B cell (primary cell): ENCODE data around the gene SPEM2. TPM values are rescaled to one million over a fixed set of nuclear protein-coding genes. Genes with fewer than 3 reads are reported as not detected.
"Not testable (repeated sequence)": the region's sequence is repeated elsewhere in the genome, so short reads cannot be mapped to it uniquely, and the experiment has no call there.

ENCODE experiments used
- ATAC-seq: fragments of 200-7000 bp; cut with Tn5 transposase; one replicate; pipeline ENCODE4 v1.10.0; 2021; ENCODE audit warnings: low read depth, mild to moderate bottlenecking, moderate number of reproducible peaks, moderate library complexity
- CTCF ChIA-PET: fragments of 350-600 bp; sonication (Branson Sonifier 250); formaldehyde crosslinking; loops from one replicate; lab custom pipeline; 2021; ENCODE audit warnings: antibody characterized with exemption, inconsistent platforms; lab: Charles Lee
- POLR2A ChIA-PET: fragments of 350-600 bp; sonication (Branson Sonifier 250); formaldehyde crosslinking; loops from one replicate; lab custom pipeline; 2021; ENCODE audit warnings: antibody characterized with exemption; lab: Charles Lee
- DNase-seq: peaks from one replicate; pipeline ENCODE4 v3.0.0; 2013
- H2AFZ ChIP-seq: 2 replicates; pipeline ENCODE4 v1.6.1; 2012; ENCODE audit warnings: mild to moderate bottlenecking, low read depth, low read length; ENCODE audit not compliant: insufficient read depth, poor library complexity, severe bottlenecking
- H3K27ac ChIP-seq, 2 donors: 1 replicate in 1 of 2; 2 replicates in 1 of 2; pipeline ENCODE4 v1.5.1; 2012 to 2013; ENCODE audit warnings: low read length in 2 of 2, mild to moderate bottlenecking in 2 of 2, moderate library complexity in 1 of 2
- H3K27me3 ChIP-seq, 4 experiments: fragments of 200-600 bp in 1 of 4; sonication (generic) in 1 of 4; replicated peaks in 1 of 4; 1 replicate in 2 of 4; 2 replicates in 2 of 4; pipeline versions ENCODE4 v1.6.1 to v1.7.0; 2013 to 2016; ENCODE audit warnings: low read length in 3 of 4, mild to moderate bottlenecking in 2 of 4, mixed read lengths in 1 of 4, moderate library complexity in 1 of 4; ENCODE audit not compliant: insufficient read depth in 4 of 4, control insufficient read depth in 3 of 4; ENCODE audit errors: control extremely low read depth in 1 of 4
- H3K36me3 ChIP-seq, 2 experiments: replicated peaks in 1 of 2; 1 replicate in 1 of 2; 2 replicates in 1 of 2; pipeline versions ENCODE4 v1.6.1 to v1.7.1; 2013; ENCODE audit warnings: low read length in 1 of 2; ENCODE audit not compliant: insufficient read depth in 2 of 2, control insufficient read depth in 1 of 2; ENCODE audit errors: control extremely low read depth in 1 of 2, extremely low read depth in 1 of 2
- H3K4me1 ChIP-seq, 2 donors: fragments of 200-600 bp in 1 of 2; sonication (generic) in 1 of 2; 1 replicate in 1 of 2; 2 replicates in 1 of 2; pipeline versions ENCODE4 v1.5.1 to v1.6.1; 2013 to 2017; ENCODE audit warnings: low read length in 2 of 2; ENCODE audit not compliant: control insufficient read depth in 2 of 2, insufficient read depth in 2 of 2
- H3K4me2 ChIP-seq: replicated peaks from 2 replicates; pipeline ENCODE3; 2012; ENCODE audit warnings: mild to moderate bottlenecking, low read depth, low read length; ENCODE audit not compliant: poor library complexity, severe bottlenecking
- H3K4me3 ChIP-seq, 5 experiments: fragments of 200-600 bp in 1 of 5; sonication (generic) in 1 of 5; 1 replicate in 3 of 5; 2 replicates in 2 of 5; pipeline versions ENCODE4 v1.5.1 to v1.7.0; 2011 to 2016; ENCODE audit warnings: low read length in 4 of 5, mild to moderate bottlenecking in 4 of 5, low read depth in 2 of 5, control low read depth in 1 of 5, moderate library complexity in 1 of 5; ENCODE audit not compliant: insufficient read depth in 1 of 5; ENCODE audit errors: control extremely low read depth in 1 of 5, extremely low read depth in 1 of 5
- H3K79me2 ChIP-seq: fragments of 200-600 bp; sonication (generic); one replicate; pipeline ENCODE4 v1.6.0; 2016; ENCODE audit warnings: low read length; ENCODE audit not compliant: control insufficient read depth, insufficient read depth
- H3K9ac ChIP-seq: fragments of 200-600 bp; sonication (generic); 2 replicates; pipeline ENCODE4 v1.6.1; 2017; ENCODE audit warnings: mild to moderate bottlenecking, low read length, moderate library complexity
- H3K9me3 ChIP-seq, 3 donors: one replicate each; pipeline versions ENCODE4 v1.6.1 to v1.7.1; 2013; ENCODE audit warnings: low read length in 2 of 3; ENCODE audit not compliant: control insufficient read depth in 2 of 3, insufficient read depth in 1 of 3; ENCODE audit errors: control extremely low read depth in 1 of 3
- H4K20me1 ChIP-seq: 2 replicates; pipeline ENCODE4 v1.6.0; 2012; ENCODE audit warnings: mild to moderate bottlenecking, low read length; ENCODE audit not compliant: insufficient read depth, control insufficient read depth, poor library complexity, severe bottlenecking
- H3K27ac Mint-ChIP-seq: one replicate; pipeline ENCODE4 v1.8.0; 2021; ENCODE audit warnings: mixed read lengths
- H3K27me3 Mint-ChIP-seq: one replicate; pipeline ENCODE4 v1.8.0; 2021; ENCODE audit warnings: mixed read lengths
- H3K4me1 Mint-ChIP-seq: one replicate; pipeline ENCODE4 v1.8.0; 2021; ENCODE audit warnings: mixed read lengths
- H3K4me3 Mint-ChIP-seq: one replicate; pipeline ENCODE4 v1.8.0; 2021; ENCODE audit warnings: mixed read lengths
- H3K9me3 Mint-ChIP-seq: one replicate; pipeline ENCODE4 v1.8.0; 2022; ENCODE audit warnings: mixed read lengths; ENCODE audit not compliant: insufficient read depth
- CTCF ChIP-seq: fragments of 200-600 bp; IDR thresholded peaks from one replicate; pipeline ENCODE4 v1.8.0; 2022; ENCODE audit warnings: antibody characterized with exemption, mild to moderate bottlenecking
- EZH2 ChIP-seq: IDR thresholded peaks from 2 replicates; pipeline ENCODE4 v1.6.1; 2012; ENCODE audit warnings: borderline replicate concordance, low read depth, mild to moderate bottlenecking, moderate library complexity, low read length; ENCODE audit not compliant: insufficient read depth, poor library complexity, severe bottlenecking
- WGBS: methylation state at CpG from one replicate; pipeline ENCODE4 v1.1.5; 2013; ENCODE audit warnings: missing lambda C conversion rate; ENCODE audit not compliant: insufficient coverage; 5-methylcytosine and 5-hydroxymethylcytosine counted together
- intact Hi-C: fragments of 100-400 bp; cut with micrococcal nuclease; formaldehyde crosslinking; loops from one replicate; pipeline ENCODE4 v1.10.0; 2022
- polyA plus RNA-seq: library from polyadenylated mRNA; depleted of rRNA; stranded (reverse); fragments of >200 nt; gene quantifications from 2 replicates; pipeline ENCODE4 v1.2.3, GENCODE V29; 2012
- total RNA-seq, 2 donors: library from RNA; stranded (reverse); fragments of 120-200 nt in 1 of 2; gene quantifications; 1 replicate in 1 of 2; 2 replicates in 1 of 2; pipeline versions ENCODE4 v1.2.3 to v1.2.4, GENCODE V29; 2013 to 2022

Gene SPEM2
- total and polyA plus RNA-seq, 2 donors (not counting 1 experiment from before 2014, with no cell fraction given), result not detected

- Histone ChIP-seq H4K20me1 (peaks cover 57% of the 10 kb centered on the region), H3K4me2 (no peak overlapping the region), H3K9ac (no peak overlapping the region), H3K36me3 (peaks cover 0 to 18% of the 10 kb centered on the region in 2 experiments), H3K4me1 (peaks cover 8 to 21% of the 10 kb centered on the region in 2 donors), H2AFZ (no peak overlapping the region), H3K4me3 (no peak overlapping the region), H3K9me3 (no peaks in the 10 kb centered on the region), H3K27me3 (no peaks in the 10 kb centered on the region), H3K79me2 (peaks cover 51% of the 10 kb centered on the region), H3K27ac (no peak overlapping the region)
- Mint-ChIP-seq H3K4me1 (peaks cover 27% of the 10 kb centered on the region), H3K4me3 (no peak overlapping the region), H3K27ac (no peak overlapping the region), H3K9me3 (no peaks in the 10 kb centered on the region), H3K27me3 (no peaks in the 10 kb centered on the region)
- no peak for DNase-seq
- intact Hi-C loops, result no loop called here
- ATAC-seq, result no peak
- ChIA-PET CTCF (no interaction called here), POLR2A (no interaction called here)
- WGBS, result 84% methylated on average over 11 of the region's 12 CpGs
- no peak for TF ChIP-seq CTCF
- no peak for TF ChIP-seq EZH2
Measured at GRCh38 chr17:7468804-7469389, 43.5 kb downstream of the SPEM2 start.

GRCh38 chr17:7469843-7470242 is 44.4 kb downstream of the SPEM2 start:
- DNase-seq, H3K27ac Mint-ChIP-seq, H3K9me3 Mint-ChIP-seq, H3K9ac ChIP-seq, H3K27me3 Mint-ChIP-seq, H3K4me3 ChIP-seq, H3K27me3 ChIP-seq, H3K9me3 ChIP-seq, intact Hi-C loops, H3K27ac ChIP-seq, H3K4me3 Mint-ChIP-seq, H3K4me2 ChIP-seq, ATAC-seq, CTCF ChIA-PET, H2AFZ ChIP-seq: not testable (repeated sequence)
- Histone ChIP-seq H4K20me1 (peaks cover 66% of the 10 kb centered on the region), H3K79me2 (peaks cover 59% of the 10 kb centered on the region), H3K4me1 (peaks cover 8 to 21% of the 10 kb centered on the region in 2 donors), H3K36me3 (peaks cover 0 to 15% of the 10 kb centered on the region in 2 experiments)
- H3K4me1 Mint-ChIP-seq, result peaks cover 30% of the 10 kb centered on the region
- POLR2A ChIA-PET, result interaction anchor here (0.9 kb wide), 1 partner anchor 13 kb away, joined by 3 read pairs; no protein-coding TSS in a partner anchor
- WGBS, result 100% methylated on average over 3 of the region's 12 CpGs

- 100% methylated on average over 7 of the region's 8 CpGs for WGBS
- H3K27ac ChIP-seq, DNase-seq, H3K4me2 ChIP-seq, H2AFZ ChIP-seq, H3K4me3 Mint-ChIP-seq, intact Hi-C loops, H3K27ac Mint-ChIP-seq, H3K27me3 ChIP-seq, H3K9me3 ChIP-seq, H3K9me3 Mint-ChIP-seq, ATAC-seq, H3K9ac ChIP-seq, H3K27me3 Mint-ChIP-seq, H3K4me3 ChIP-seq: not testable (repeated sequence)
- Histone ChIP-seq H4K20me1 (peaks cover 73% of the 10 kb centered on the region), H3K4me1 (peaks cover 8 to 21% of the 10 kb centered on the region in 2 donors), H3K79me2 (peaks cover 66% of the 10 kb centered on the region), H3K36me3 (peaks cover 0 to 12% of the 10 kb centered on the region in 2 experiments)
- CTCF ChIA-PET, result interaction anchor here (1.5 kb wide), 1 partner anchor 115 kb away, joined by 4 read pairs; no protein-coding TSS in a partner anchor
- peaks cover 30% of the 10 kb centered on the region for H3K4me1 Mint-ChIP-seq
- POLR2A ChIA-PET, result interaction anchor here (0.6 to 1.2 kb wide), 4 partner anchors 9 to 120 kb away, joined by 3 to 6 read pairs (median 4); partner anchors contain the start of gene ZBTB4
Measured at GRCh38 chr17:7470457-7470973, 45.1 kb downstream of the SPEM2 start.
